GM12864 (cell line): ENCODE results near the gene MOCOS.

Experiments used
- DNase-seq: peaks from one replicate; pipeline ENCODE4 v3.0.0-alpha.2; 2011; ENCODE audit warnings: low read depth
- H3K4me3 ChIP-seq: 2 replicates; pipeline ENCODE4 v1.5.1; 2011; ENCODE audit warnings: mild to moderate bottlenecking, low read depth, low read length, control low read depth
- TF ChIP-seq, protein P1 (sequence below): IDR thresholded peaks from 2 replicates; pipeline ENCODE4 v1.5.1; 2011; ENCODE audit warnings: low read depth, mild to moderate bottlenecking, moderate library complexity, low read length, control low read depth, inconsistent platforms; ENCODE audit errors: missing control alignments

MOCOS gene

DNA sequence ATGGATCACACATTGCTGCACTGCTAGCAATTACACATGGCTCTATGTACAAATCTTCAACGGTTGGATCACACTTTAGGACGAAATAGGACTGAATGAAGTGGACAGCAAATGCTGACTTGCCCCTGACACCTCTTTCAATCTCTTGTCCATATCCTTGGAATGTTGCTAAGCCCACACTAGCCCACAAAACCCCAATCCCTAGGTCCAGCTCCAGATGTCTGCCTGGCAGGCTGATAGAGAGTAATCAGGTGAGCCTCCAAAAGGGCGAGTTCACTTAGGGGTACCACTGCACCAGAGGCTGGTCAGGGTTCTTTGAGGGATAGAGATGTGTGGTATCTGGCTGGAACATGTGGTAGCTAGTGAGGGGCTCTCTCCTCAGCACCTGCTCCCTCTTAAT lies 91.7 kb downstream of the MOCOS start:
- no peak overlapping the region for H3K4me3 ChIP-seq
- DNase-seq: no peak
- TF ChIP-seq, protein P1, sequence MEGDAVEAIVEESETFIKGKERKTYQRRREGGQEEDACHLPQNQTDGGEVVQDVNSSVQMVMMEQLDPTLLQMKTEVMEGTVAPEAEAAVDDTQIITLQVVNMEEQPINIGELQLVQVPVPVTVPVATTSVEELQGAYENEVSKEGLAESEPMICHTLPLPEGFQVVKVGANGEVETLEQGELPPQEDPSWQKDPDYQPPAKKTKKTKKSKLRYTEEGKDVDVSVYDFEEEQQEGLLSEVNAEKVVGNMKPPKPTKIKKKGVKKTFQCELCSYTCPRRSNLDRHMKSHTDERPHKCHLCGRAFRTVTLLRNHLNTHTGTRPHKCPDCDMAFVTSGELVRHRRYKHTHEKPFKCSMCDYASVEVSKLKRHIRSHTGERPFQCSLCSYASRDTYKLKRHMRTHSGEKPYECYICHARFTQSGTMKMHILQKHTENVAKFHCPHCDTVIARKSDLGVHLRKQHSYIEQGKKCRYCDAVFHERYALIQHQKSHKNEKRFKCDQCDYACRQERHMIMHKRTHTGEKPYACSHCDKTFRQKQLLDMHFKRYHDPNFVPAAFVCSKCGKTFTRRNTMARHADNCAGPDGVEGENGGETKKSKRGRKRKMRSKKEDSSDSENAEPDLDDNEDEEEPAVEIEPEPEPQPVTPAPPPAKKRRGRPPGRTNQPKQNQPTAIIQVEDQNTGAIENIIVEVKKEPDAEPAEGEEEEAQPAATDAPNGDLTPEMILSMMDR: no peak

DNA sequence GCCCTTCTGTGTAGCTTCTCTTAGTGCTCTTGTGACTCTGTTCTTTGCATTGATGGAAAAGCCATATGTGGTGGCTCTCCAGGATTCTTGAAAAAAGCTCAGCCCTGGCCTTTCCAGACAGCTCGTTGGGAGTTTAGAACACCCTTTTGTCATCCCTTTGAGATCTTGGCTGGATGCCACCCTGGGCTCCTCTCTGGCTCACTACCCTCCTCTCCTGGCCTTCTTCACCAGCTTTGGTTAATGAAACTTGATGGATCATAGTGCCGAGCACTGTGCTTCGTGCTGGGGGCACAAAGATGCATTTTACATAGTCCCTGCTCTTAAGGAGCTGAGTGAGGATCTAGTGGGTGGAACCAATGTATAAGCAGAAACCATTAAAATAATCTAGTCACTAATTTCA lies 94.6 kb downstream of the MOCOS start:
- no peak for DNase-seq
- TF ChIP-seq, protein P1: no peak
- H3K4me3 ChIP-seq: no peak overlapping the region

GRCh38 chr18:36283448-36283847 lies 96.2 kb downstream of the MOCOS start:
- no peak for DNase-seq
- no peak overlapping the region for H3K4me3 ChIP-seq

GRCh38 chr18:36284268-36284667 lies 97.0 kb downstream of the MOCOS start:
- no peak for DNase-seq
- TF ChIP-seq, protein P1: no peak
- no peak overlapping the region for H3K4me3 ChIP-seq

More at GRCh38 chr18:36283448-36283847, 96.2 kb downstream of the MOCOS start:
- TF ChIP-seq, protein P1: no peak

GRCh38 chr18:36284671-36285295 lies 97.5 kb downstream of the MOCOS start:
- peak; percentile 39 for DNase-seq
- TF ChIP-seq, protein P1: peak; percentile 71
- no peak overlapping the region for H3K4me3 ChIP-seq

DNA sequence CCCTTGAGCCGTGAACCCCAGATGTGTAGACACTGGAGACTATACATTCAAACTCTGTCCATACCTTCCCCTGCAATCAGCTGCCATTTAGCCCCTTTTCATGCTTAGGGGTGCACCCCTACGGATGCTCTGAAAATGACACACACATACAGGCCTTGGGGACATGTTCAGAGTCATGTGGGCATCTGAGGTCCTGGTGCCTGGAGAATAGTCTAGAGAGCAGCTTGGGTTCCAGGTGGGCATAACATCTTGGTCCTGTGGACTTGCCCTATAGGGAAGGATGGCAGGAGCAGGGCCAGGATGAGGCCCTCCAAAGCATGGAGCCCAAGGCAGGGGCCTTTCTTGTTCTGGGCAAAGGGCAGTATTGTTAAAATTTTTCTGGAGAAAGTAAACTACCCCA lies 100.4 kb downstream of the MOCOS start:
- no peak overlapping the region for H3K4me3 ChIP-seq
- DNase-seq: no peak
- TF ChIP-seq, protein P1: no peak

- no peak for DNase-seq
- TF ChIP-seq, protein P1: no peak
- no peak overlapping the region for H3K4me3 ChIP-seq
Observed at GRCh38 chr18:36288689-36289088, 101.4 kb downstream of the MOCOS start.
